Neural cell (in vitro differentiated cells): Measurements from ENCODE around the gene WDR17. TPM values are rescaled to one million over a fixed set of nuclear protein-coding genes. Genes with fewer than 3 reads are reported as not detected.

Experiments used
- H2AFZ ChIP-seq: fragments of 200-600, 300-800 bp; sonication (generic), shearing (Covaris generic); 2 replicates; pipeline ENCODE4 v1.6.0; 2014; ENCODE audit warnings: low read depth, mild to moderate bottlenecking, antibody characterized with exemption, low read length, moderate library complexity
- H3F3A ChIP-seq: fragments of 200-600 bp; shearing (Covaris generic); 2 replicates; pipeline ENCODE4 v1.6.1; 2016; ENCODE audit warnings: mild to moderate bottlenecking, moderate library complexity, mixed read lengths, antibody characterized with exemption, low read length; ENCODE audit not compliant: insufficient read depth, poor library complexity, severe bottlenecking
- H3K27ac ChIP-seq: fragments of 200-600, 300-800 bp; sonication (generic), shearing (Covaris generic); 2 replicates; pipeline ENCODE4 v1.5.1; 2014; ENCODE audit warnings: mild to moderate bottlenecking, low read length, moderate library complexity
- H3K27me3 ChIP-seq: fragments of 300-800, 200-600 bp; sonication (generic), shearing (Covaris generic); 2 replicates; pipeline ENCODE4 v1.6.0; 2014; ENCODE audit warnings: mild to moderate bottlenecking, low read depth, low read length, moderate library complexity; ENCODE audit not compliant: insufficient read depth
- H3K36me3 ChIP-seq: fragments of 300-800, 200-600 bp; sonication (generic), shearing (Covaris generic); 2 replicates; pipeline ENCODE4 v1.5.1; 2014; ENCODE audit warnings: mild to moderate bottlenecking, antibody characterized with exemption, low read length, moderate library complexity; ENCODE audit not compliant: insufficient read depth
- H3K4me2 ChIP-seq: fragments of 300-800, 200-600 bp; sonication (generic), shearing (Covaris generic); 2 replicates; pipeline ENCODE4 v1.6.0; 2014; ENCODE audit warnings: mild to moderate bottlenecking, low read length
- H3K4me3 ChIP-seq: fragments of 300-800, 200-600 bp; sonication (generic), shearing (Covaris generic); 2 replicates; pipeline ENCODE4 v1.5.1; 2014; ENCODE audit warnings: mild to moderate bottlenecking, low read length, moderate library complexity
- H3K79me2 ChIP-seq: fragments of 200-600 bp; shearing (Covaris generic); replicated peaks from 2 replicates; pipeline ENCODE4 v1.6.0; 2014; ENCODE audit warnings: mild to moderate bottlenecking, low read length, moderate library complexity; ENCODE audit not compliant: insufficient read depth
- H3K9ac ChIP-seq: fragments of 300-800, 200-600 bp; sonication (generic), shearing (Covaris generic); 2 replicates; pipeline ENCODE4 v1.6.1; 2016; ENCODE audit warnings: mild to moderate bottlenecking, low read length, mixed read lengths
- H3K9me2 ChIP-seq: fragments of 200-600 bp; shearing (Covaris generic); 2 replicates; pipeline ENCODE4 v1.6.1; 2016; ENCODE audit warnings: mild to moderate bottlenecking, low read length, mixed read lengths; ENCODE audit not compliant: insufficient read depth
- H3K9me3 ChIP-seq: fragments of 200-600, 300-800 bp; sonication (generic), shearing (Covaris generic); 2 replicates; pipeline ENCODE4 v1.6.1; 2016; ENCODE audit warnings: mild to moderate bottlenecking, mixed run types, low read length, moderate library complexity, mixed read lengths
- H4K20me1 ChIP-seq: fragments of 200-600 bp; shearing (Covaris generic); 2 replicates; pipeline ENCODE4 v1.6.1; 2016; ENCODE audit warnings: mild to moderate bottlenecking, mixed run types; ENCODE audit not compliant: insufficient read depth
- CTCF ChIP-seq: fragments of 450-650 bp; IDR thresholded peaks from 2 replicates; pipeline ENCODE4 v1.5.1; 2014; ENCODE audit warnings: antibody characterized with exemption, mild to moderate bottlenecking, moderate library complexity; ENCODE audit not compliant: poor library complexity, severe bottlenecking
- EP300 ChIP-seq: fragments of 450-650 bp; conservative IDR thresholded peaks from 2 replicates; pipeline ENCODE4 v1.6.1; 2014; ENCODE audit warnings: antibody characterized with exemption, mild to moderate bottlenecking, moderate library complexity; ENCODE audit not compliant: poor library complexity, severe bottlenecking
- EZH2 ChIP-seq: fragments of 200-600, 300-800 bp; shearing (Covaris generic), sonication (generic); IDR thresholded peaks from 2 replicates; pipeline ENCODE4 v1.6.1; 2014; ENCODE audit warnings: antibody characterized with exemption, low read length, borderline replicate concordance, mild to moderate bottlenecking; ENCODE audit not compliant: insufficient read depth, poor library complexity, severe bottlenecking
- MXI1 ChIP-seq: fragments of 450-650 bp; conservative IDR thresholded peaks from 2 replicates; pipeline ENCODE4 v1.6.1; 2014; ENCODE audit warnings: antibody characterized with exemption, mild to moderate bottlenecking; ENCODE audit not compliant: poor library complexity, severe bottlenecking
- POLR2AphosphoS5 ChIP-seq: IDR thresholded peaks from 2 replicates; pipeline ENCODE4 v1.6.1; 2012
- RAD21 ChIP-seq: fragments of 450-650 bp; conservative IDR thresholded peaks from 2 replicates; pipeline ENCODE4 v1.6.1; 2014; ENCODE audit warnings: antibody characterized with exemption, mild to moderate bottlenecking, moderate library complexity
- SMC3 ChIP-seq: fragments of 450-650 bp; conservative IDR thresholded peaks from 2 replicates; pipeline ENCODE4 v1.6.1; 2014; ENCODE audit warnings: antibody characterized with exemption, mild to moderate bottlenecking, moderate library complexity; ENCODE audit not compliant: poor library complexity
- TAF1 ChIP-seq: IDR thresholded peaks from 2 replicates; pipeline ENCODE4 v1.6.1; 2012; ENCODE audit warnings: low read depth
- polyA plus RNA-seq: library from polyadenylated mRNA; depleted of rRNA; stranded (reverse); fragments of >200 nt; gene quantifications from 2 replicates; pipeline ENCODE4 v1.2.3, GENCODE V29; 2014
- TF ChIP-seq, protein P1 (sequence below): IDR thresholded peaks from 2 replicates; pipeline ENCODE4 v1.6.1; 2012; ENCODE audit warnings: borderline replicate concordance

WDR17 gene
- polyA plus RNA-seq, 1 donor from 2014 or later, result 59.1 TPM

DNA sequence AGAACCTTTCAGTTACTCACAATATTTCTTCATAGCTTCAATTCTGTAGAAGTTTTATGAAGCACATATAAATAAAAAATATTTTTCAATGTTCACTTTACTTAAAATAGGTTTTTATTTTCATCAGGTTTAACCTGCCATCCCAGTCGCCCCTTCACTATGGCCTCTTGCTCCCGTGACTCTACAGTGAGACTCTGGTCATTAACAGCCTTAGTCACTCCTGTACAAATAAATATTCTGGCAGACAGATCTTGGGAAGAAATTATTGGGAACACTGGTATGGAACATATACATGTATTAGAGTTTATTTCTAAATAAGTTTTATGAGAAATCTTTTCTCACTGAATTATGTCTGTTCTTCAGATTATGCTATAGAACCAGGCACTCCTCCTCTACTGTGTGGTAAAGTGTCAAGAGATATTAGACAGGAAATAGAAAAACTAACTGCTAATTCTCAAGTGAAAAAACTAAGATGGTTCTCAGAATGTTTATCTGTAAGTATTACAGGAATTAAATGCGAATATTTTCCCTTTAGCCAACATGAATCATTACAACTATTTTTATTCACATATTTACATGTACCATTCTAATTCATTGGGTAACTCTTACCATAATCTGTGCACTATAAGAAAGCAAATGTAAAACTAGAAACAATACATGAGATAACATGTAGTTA, 84.2 kb downstream of the WDR17 start:
- Histone ChIP-seq H3F3A (no peaks in the 10 kb centered on the region), H3K36me3 (no peaks in the 10 kb centered on the region), H3K9me2 (no peaks in the 10 kb centered on the region), H3K4me3 (no peak overlapping the region), H3K27ac (no peak overlapping the region), H4K20me1 (no peaks in the 10 kb centered on the region), H3K9ac (no peak overlapping the region), H3K4me2 (no peak overlapping the region), H2AFZ (no peak overlapping the region), H3K9me3 (no peaks in the 10 kb centered on the region), H3K79me2 (no peaks in the 10 kb centered on the region), H3K27me3 (no peaks in the 10 kb centered on the region)
- TF ChIP-seq TAF1 (no peak), RAD21 (no peak), EZH2 (no peak), CTCF (no peak), SMC3 (no peak)
- TF ChIP-seq, protein P1, sequence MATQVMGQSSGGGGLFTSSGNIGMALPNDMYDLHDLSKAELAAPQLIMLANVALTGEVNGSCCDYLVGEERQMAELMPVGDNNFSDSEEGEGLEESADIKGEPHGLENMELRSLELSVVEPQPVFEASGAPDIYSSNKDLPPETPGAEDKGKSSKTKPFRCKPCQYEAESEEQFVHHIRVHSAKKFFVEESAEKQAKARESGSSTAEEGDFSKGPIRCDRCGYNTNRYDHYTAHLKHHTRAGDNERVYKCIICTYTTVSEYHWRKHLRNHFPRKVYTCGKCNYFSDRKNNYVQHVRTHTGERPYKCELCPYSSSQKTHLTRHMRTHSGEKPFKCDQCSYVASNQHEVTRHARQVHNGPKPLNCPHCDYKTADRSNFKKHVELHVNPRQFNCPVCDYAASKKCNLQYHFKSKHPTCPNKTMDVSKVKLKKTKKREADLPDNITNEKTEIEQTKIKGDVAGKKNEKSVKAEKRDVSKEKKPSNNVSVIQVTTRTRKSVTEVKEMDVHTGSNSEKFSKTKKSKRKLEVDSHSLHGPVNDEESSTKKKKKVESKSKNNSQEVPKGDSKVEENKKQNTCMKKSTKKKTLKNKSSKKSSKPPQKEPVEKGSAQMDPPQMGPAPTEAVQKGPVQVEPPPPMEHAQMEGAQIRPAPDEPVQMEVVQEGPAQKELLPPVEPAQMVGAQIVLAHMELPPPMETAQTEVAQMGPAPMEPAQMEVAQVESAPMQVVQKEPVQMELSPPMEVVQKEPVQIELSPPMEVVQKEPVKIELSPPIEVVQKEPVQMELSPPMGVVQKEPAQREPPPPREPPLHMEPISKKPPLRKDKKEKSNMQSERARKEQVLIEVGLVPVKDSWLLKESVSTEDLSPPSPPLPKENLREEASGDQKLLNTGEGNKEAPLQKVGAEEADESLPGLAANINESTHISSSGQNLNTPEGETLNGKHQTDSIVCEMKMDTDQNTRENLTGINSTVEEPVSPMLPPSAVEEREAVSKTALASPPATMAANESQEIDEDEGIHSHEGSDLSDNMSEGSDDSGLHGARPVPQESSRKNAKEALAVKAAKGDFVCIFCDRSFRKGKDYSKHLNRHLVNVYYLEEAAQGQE, result no peak

DNA sequence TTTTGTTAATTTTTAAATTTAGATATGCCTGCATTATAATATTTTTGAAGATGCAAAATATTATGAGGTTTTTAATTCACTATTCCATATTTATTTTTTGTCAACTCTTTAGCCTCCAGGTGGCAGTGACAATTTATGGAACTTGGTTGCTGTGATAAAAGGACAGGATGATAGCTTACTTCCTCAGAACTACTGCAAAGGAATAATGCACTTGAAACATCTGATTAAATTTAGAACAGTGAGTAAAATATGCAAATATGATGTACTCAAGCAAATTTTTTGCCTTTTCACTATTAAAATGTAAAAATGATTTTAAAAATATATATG, 84.7 kb downstream of the WDR17 start:
- TF ChIP-seq SMC3 (peak; percentile 65), CTCF (peak; percentile 51), POLR2AphosphoS5 (no peak), MXI1 (no peak), TAF1 (no peak), EZH2 (no peak), EP300 (no peak), RAD21 (peak; percentile 61)
- TF ChIP-seq, protein P1, result no peak
- Histone ChIP-seq H2AFZ (no peak overlapping the region), H3K27me3 (no peaks in the 10 kb centered on the region), H3K9me2 (no peaks in the 10 kb centered on the region), H3F3A (no peaks in the 10 kb centered on the region), H3K79me2 (no peaks in the 10 kb centered on the region), H3K4me2 (no peak overlapping the region), H3K36me3 (no peaks in the 10 kb centered on the region), H3K27ac (no peak overlapping the region), H3K9me3 (no peaks in the 10 kb centered on the region), H3K4me3 (no peak overlapping the region), H4K20me1 (no peaks in the 10 kb centered on the region), H3K9ac (no peak overlapping the region)
